ENCODE results near the gene MLYCD. TPM values are rescaled to one million over a fixed set of nuclear protein-coding genes. Genes with fewer than 3 reads are reported as not detected.

The MLYCD gene
- total and polyA plus RNA-seq, 2 experiments from 2014 or later = 3.2 to 7.2 TPM

- Mint-ChIP-seq H3K27ac (no peak overlapping the region), H3K4me1 (peaks cover 7% of the 10 kb centered on the region; the same call in 2 of the 3 replicates), H3K9me3 (peaks cover 7% of the 10 kb centered on the region), H3K27me3 (ENCODE audit: insufficient read depth, low read depth, poor library complexity) (peaks cover 18% of the 10 kb centered on the region), H3K4me3 (no peak overlapping the region), H3K36me3 (ENCODE audit: low read depth) (peaks cover 5% of the 10 kb centered on the region)
- Histone ChIP-seq H3F3A (replicated peaks; ENCODE audit: low read depth) (no peaks in the 10 kb centered on the region), H3K79me2 (replicated peaks; ENCODE audit: insufficient read depth) (no peaks in the 10 kb centered on the region), H3K4me3 (no peak overlapping the region), H4K20me1 (replicated peaks; ENCODE audit: insufficient read depth) (no peaks in the 10 kb centered on the region), H2AFZ (no peak overlapping the region), H3K4me1 (ENCODE audit: insufficient read depth) (no peaks in the 10 kb centered on the region; the same call in 1 of the 2 replicates), H3K9me2 (ENCODE audit: insufficient read depth) (no peaks in the 10 kb centered on the region), H3K4me2 (no peak overlapping the region), H3K27ac (ENCODE audit: low read depth) (no peak overlapping the region), H3K27me3 (ENCODE audit: insufficient read depth) (peaks cover 13% of the 10 kb centered on the region), H3K36me3 (ENCODE audit: insufficient read depth) (no peaks in the 10 kb centered on the region)
- TF ChIP-seq EZH2 (IDR thresholded peaks at IDR 0.05; ENCODE audit: low read depth, unreplicated experiment) = no peak
- TF ChIP-seq ZNF462 (CRISPR knock-in tag; IDR thresholded peaks at IDR 0.05) = no peak
- no peak for TF ChIP-seq CREB1 (CRISPR knock-in tag; IDR thresholded peaks at IDR 0.05; ENCODE audit: low read depth)
- no peak for TF ChIP-seq NANOG (IDR thresholded peaks at IDR 0.05; ENCODE audit: borderline replicate concordance)
- TF ChIP-seq POLR2AphosphoS5 (IDR thresholded peaks at IDR 0.05; ENCODE audit: low read depth) = no peak
- TF ChIP-seq, protein P1, sequence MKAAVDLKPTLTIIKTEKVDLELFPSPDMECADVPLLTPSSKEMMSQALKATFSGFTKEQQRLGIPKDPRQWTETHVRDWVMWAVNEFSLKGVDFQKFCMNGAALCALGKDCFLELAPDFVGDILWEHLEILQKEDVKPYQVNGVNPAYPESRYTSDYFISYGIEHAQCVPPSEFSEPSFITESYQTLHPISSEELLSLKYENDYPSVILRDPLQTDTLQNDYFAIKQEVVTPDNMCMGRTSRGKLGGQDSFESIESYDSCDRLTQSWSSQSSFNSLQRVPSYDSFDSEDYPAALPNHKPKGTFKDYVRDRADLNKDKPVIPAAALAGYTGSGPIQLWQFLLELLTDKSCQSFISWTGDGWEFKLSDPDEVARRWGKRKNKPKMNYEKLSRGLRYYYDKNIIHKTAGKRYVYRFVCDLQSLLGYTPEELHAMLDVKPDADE (IDR thresholded peaks at IDR 0.05) = no peak
- no peak for TF ChIP-seq EZH2phosphoT487 (IDR thresholded peaks at IDR 0.05; ENCODE audit: unreplicated experiment)
- TF ChIP-seq, protein P2, sequence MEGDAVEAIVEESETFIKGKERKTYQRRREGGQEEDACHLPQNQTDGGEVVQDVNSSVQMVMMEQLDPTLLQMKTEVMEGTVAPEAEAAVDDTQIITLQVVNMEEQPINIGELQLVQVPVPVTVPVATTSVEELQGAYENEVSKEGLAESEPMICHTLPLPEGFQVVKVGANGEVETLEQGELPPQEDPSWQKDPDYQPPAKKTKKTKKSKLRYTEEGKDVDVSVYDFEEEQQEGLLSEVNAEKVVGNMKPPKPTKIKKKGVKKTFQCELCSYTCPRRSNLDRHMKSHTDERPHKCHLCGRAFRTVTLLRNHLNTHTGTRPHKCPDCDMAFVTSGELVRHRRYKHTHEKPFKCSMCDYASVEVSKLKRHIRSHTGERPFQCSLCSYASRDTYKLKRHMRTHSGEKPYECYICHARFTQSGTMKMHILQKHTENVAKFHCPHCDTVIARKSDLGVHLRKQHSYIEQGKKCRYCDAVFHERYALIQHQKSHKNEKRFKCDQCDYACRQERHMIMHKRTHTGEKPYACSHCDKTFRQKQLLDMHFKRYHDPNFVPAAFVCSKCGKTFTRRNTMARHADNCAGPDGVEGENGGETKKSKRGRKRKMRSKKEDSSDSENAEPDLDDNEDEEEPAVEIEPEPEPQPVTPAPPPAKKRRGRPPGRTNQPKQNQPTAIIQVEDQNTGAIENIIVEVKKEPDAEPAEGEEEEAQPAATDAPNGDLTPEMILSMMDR (conservative IDR thresholded peaks at IDR 0.05; ENCODE audit: low read depth in 2 of 2) = no peak
- no peak for TF ChIP-seq JUNB (IDR thresholded peaks at IDR 0.05; ENCODE audit: unreplicated experiment)
- no peak for DNase-seq (ENCODE audit: low spot score)
- ATAC-seq = no peak
Measured at GRCh38 chr16:83973077-83973476, 74.2 kb downstream of the MLYCD start.

Data from GM23338 (cell line).